HCT116 (cell line): Measurements from ENCODE around the gene SLC28A3. TPM values are rescaled to one million over a fixed set of nuclear protein-coding genes. Genes with fewer than 3 reads are reported as not detected.

Experiments used
- ATAC-seq: fragments of 200-7000 bp; cut with Tn5 transposase; 2 replicates; pipeline ENCODE4 v1.9.1; 2020; ENCODE audit warnings: mild to moderate bottlenecking, moderate library complexity
- BruUV-seq: library from RNA; stranded (reverse); fragments of 400-500 nt; replicated peaks from 2 replicates; lab custom pipeline; 2021; lab: Mats Ljungman, UMichigan
- CTCF ChIA-PET: fragments of 300-600 bp; sonication (Branson Sonifier 250); formaldehyde crosslinking; loops from one replicate; lab custom pipeline; 2021; ENCODE audit warnings: antibody characterized with exemption; lab: Charles Lee
- POLR2A ChIA-PET: fragments of 300-600, 350-600 bp; sonication (Branson Sonifier 250); formaldehyde crosslinking; loops from one replicate; lab custom pipeline; 2021; ENCODE audit warnings: antibody characterized with exemption; lab: Charles Lee
- RAD21 ChIA-PET, 2 experiments: fragments of 300-600 bp; sonication (Branson Sonifier 250); formaldehyde crosslinking; loops; one replicate each; lab custom pipeline; 2023; ENCODE audit warnings: low total read pairs in 2 of 2; ENCODE audit not compliant: uncharacterized antibody in 2 of 2, unreplicated experiment in 2 of 2, low non-redundant PET in 1 of 2; lab: Charles Lee
- DNase-seq: peaks from one replicate; pipeline ENCODE4 v3.0.0-alpha.2; 2010; ENCODE audit warnings: low read depth, low spot score
- H2AFZ ChIP-seq: fragments of 200-600 bp; shearing (Covaris generic), sonication (generic); 2 replicates; pipeline ENCODE4 v1.6.1; 2017; ENCODE audit warnings: low read depth, mixed run types, mixed read lengths, antibody characterized with exemption, low read length; ENCODE audit not compliant: poor library complexity, severe bottlenecking
- H3K27ac ChIP-seq: 2 replicates; pipeline ENCODE4 v1.5.1; 2012; ENCODE audit warnings: low read depth, low read length
- H3K27me3 ChIP-seq: fragments of 200-600 bp; sonication (generic); 2 replicates; pipeline ENCODE4 v1.6.1; 2016; ENCODE audit warnings: mixed run types, low read length, mixed read lengths; ENCODE audit not compliant: insufficient read depth
- H3K36me3 ChIP-seq, 2 experiments: fragments of 200-500 bp in 1 of 2; fragments of 200-600 bp in 1 of 2; sonication (Bioruptor generic) in 1 of 2; sonication (generic) in 1 of 2; 2 replicates each; pipeline versions ENCODE4 v1.5.1 to v1.6.1; 2014 to 2016; ENCODE audit warnings: low read length in 2 of 2, inconsistent platforms in 1 of 2, mixed read lengths in 1 of 2, mixed run types in 1 of 2; ENCODE audit not compliant: insufficient read depth in 2 of 2, control insufficient read depth in 1 of 2
- H3K4me1 ChIP-seq, 2 experiments: fragments of 200-600 bp in 1 of 2; sonication (generic) in 1 of 2; 2 replicates each; pipeline versions ENCODE4 v1.5.1 to v1.6.1; 2012 to 2017; ENCODE audit warnings: low read length in 2 of 2, inconsistent platforms in 1 of 2, mild to moderate bottlenecking in 1 of 2, mixed read lengths in 1 of 2, mixed run types in 1 of 2, moderate library complexity in 1 of 2; ENCODE audit not compliant: insufficient read depth in 2 of 2, control insufficient read depth in 1 of 2
- H3K4me2 ChIP-seq: fragments of 200-600 bp; sonication (generic); 2 replicates; pipeline ENCODE4 v1.6.1; 2017; ENCODE audit warnings: mixed run types, low read length, mixed read lengths
- H3K4me3 ChIP-seq, 2 experiments: fragments of 200-600 bp in 1 of 2; sonication (generic) in 1 of 2; replicated peaks in 1 of 2; 2 replicates each; pipeline ENCODE4 v1.5.1; 2011 to 2016; ENCODE audit warnings: low read length in 2 of 2, control low read depth in 1 of 2, low read depth in 1 of 2, mild to moderate bottlenecking in 1 of 2, mixed read lengths in 1 of 2, mixed run types in 1 of 2
- H3K79me2 ChIP-seq: fragments of 200-600 bp; sonication (generic); 2 replicates; pipeline ENCODE4 v1.6.1; 2017; ENCODE audit warnings: mild to moderate bottlenecking, mixed run types, low read length, moderate library complexity, mixed read lengths; ENCODE audit not compliant: insufficient read depth
- H3K9ac ChIP-seq: fragments of 200-600 bp; sonication (generic); 2 replicates; pipeline ENCODE4 v1.6.1; 2016; ENCODE audit warnings: low read length, mixed read lengths
- H3K9me2 ChIP-seq: fragments of 200-600 bp; sonication (generic), shearing (Covaris generic); 2 replicates; pipeline ENCODE4 v1.6.1; 2017; ENCODE audit warnings: mixed run types, mild to moderate bottlenecking, moderate library complexity; ENCODE audit not compliant: insufficient read depth
- H3K9me3 ChIP-seq, 2 experiments: fragments of 200-500 bp in 1 of 2; fragments of 200-600 bp in 1 of 2; sonication (Bioruptor generic) in 1 of 2; sonication (generic) in 1 of 2; 2 replicates each; pipeline ENCODE4 v1.6.1; 2014 to 2017; ENCODE audit warnings: low read length in 2 of 2, mixed read lengths in 2 of 2, inconsistent platforms in 1 of 2, low read depth in 1 of 2, mild to moderate bottlenecking in 1 of 2, mixed run types in 1 of 2, moderate library complexity in 1 of 2; ENCODE audit not compliant: control insufficient read depth in 1 of 2, insufficient read depth in 1 of 2
- H4K20me1 ChIP-seq: fragments of 200-600 bp; sonication (generic), shearing (Covaris generic); 2 replicates; pipeline ENCODE4 v1.6.1; 2017; ENCODE audit warnings: mixed run types, mild to moderate bottlenecking, moderate library complexity; ENCODE audit not compliant: insufficient read depth
- CBX3 ChIP-seq: IDR thresholded peaks from 2 replicates; pipeline ENCODE4 v1.6.1; 2012; ENCODE audit warnings: low read depth
- CEBPB ChIP-seq: IDR thresholded peaks from 2 replicates; pipeline ENCODE4 v1.6.1; 2012; ENCODE audit warnings: low read depth
- EGR1 ChIP-seq: IDR thresholded peaks from 2 replicates; pipeline ENCODE4 v1.6.1; 2012; ENCODE audit warnings: low read depth
- ELF1 ChIP-seq: IDR thresholded peaks from 2 replicates; pipeline ENCODE4 v1.6.1; 2012; ENCODE audit warnings: low read depth, borderline replicate concordance
- EZH2 ChIP-seq: fragments of 200-600 bp; sonication (generic); IDR thresholded peaks from 2 replicates; pipeline ENCODE4 v1.6.1; 2017; ENCODE audit warnings: antibody characterized with exemption, mixed run types
- EZH2phosphoT487 ChIP-seq: fragments of 200-600 bp; IDR thresholded peaks from 2 replicates; pipeline ENCODE4 v1.6.1; 2018; ENCODE audit warnings: antibody characterized with exemption, borderline replicate concordance
- POLR2A ChIP-seq: IDR thresholded peaks from 2 replicates; pipeline ENCODE4 v1.7.0; 2011; ENCODE audit warnings: borderline replicate concordance; ENCODE audit not compliant: insufficient read depth, insufficient read length; ENCODE audit errors: extremely low read depth
- POLR2AphosphoS5 ChIP-seq: IDR thresholded peaks from 2 replicates; pipeline ENCODE4 v1.6.1; 2011; ENCODE audit warnings: mild to moderate bottlenecking, low read depth, low read length, moderate library complexity
- RAD21 ChIP-seq: IDR thresholded peaks from 2 replicates; pipeline ENCODE4 v1.6.1; 2012; ENCODE audit warnings: low read depth, mild to moderate bottlenecking
- SIN3A ChIP-seq: IDR thresholded peaks from 2 replicates; pipeline ENCODE4 v1.6.1; 2012; ENCODE audit warnings: low read depth
- SP1 ChIP-seq: IDR thresholded peaks from 2 replicates; pipeline ENCODE4 v1.6.1; 2012; ENCODE audit warnings: low read depth
- SRF ChIP-seq: IDR thresholded peaks from 2 replicates; pipeline ENCODE4 v1.6.1; 2012; ENCODE audit warnings: low read depth
- YY1 ChIP-seq: IDR thresholded peaks from 2 replicates; pipeline ENCODE4 v1.6.1; 2011; ENCODE audit warnings: low read length, low read depth, moderate library complexity, mild to moderate bottlenecking; ENCODE audit not compliant: insufficient replicate concordance; ENCODE audit errors: extremely low read depth
- ZFX ChIP-seq: fragments of 450-650 bp; IDR thresholded peaks from 2 replicates; pipeline ENCODE4 v1.6.1; 2017
- ZNF274 ChIP-seq: fragments of 200-500 bp; sonication (Bioruptor generic); IDR thresholded peaks from 2 replicates; pipeline ENCODE4 v1.6.1; 2014; ENCODE audit warnings: mild to moderate bottlenecking, low read depth, low read length, inconsistent platforms
- intact Hi-C: fragments of 100-400 bp; cut with micrococcal nuclease; formaldehyde crosslinking; loops from 2 replicates; pipeline ENCODE4 v1.10.0; 2022
- total RNA-seq: library from RNA; stranded (reverse); gene quantifications from one replicate; pipeline ENCODE4 v1.2.1, GENCODE V29; 2021; ENCODE audit not compliant: unreplicated experiment
- TF ChIP-seq, protein P1 (sequence below): IDR thresholded peaks from 2 replicates; pipeline ENCODE4 v1.6.1; 2011; ENCODE audit warnings: mild to moderate bottlenecking, low read length, moderate library complexity; ENCODE audit not compliant: insufficient replicate concordance; ENCODE audit errors: extremely low read depth
- TF ChIP-seq, protein P2 (sequence below): IDR thresholded peaks from 2 replicates; pipeline ENCODE4 v1.6.1; 2012; ENCODE audit warnings: low read depth
- TF ChIP-seq, protein P3 (sequence below), 3 experiments: fragments of 200-600 bp in 1 of 3; sonication (generic) in 1 of 3; IDR thresholded peaks in 2 of 3; conservative IDR thresholded peaks in 1 of 3; 2 replicates each; pipeline ENCODE4 v1.5.1; 2012 to 2017; ENCODE audit warnings: low read depth in 2 of 3, low read length in 2 of 3, antibody characterized with exemption in 1 of 3, borderline replicate concordance in 1 of 3, control low read depth in 1 of 3, mild to moderate bottlenecking in 1 of 3, mixed read lengths in 1 of 3, mixed run types in 1 of 3, moderate library complexity in 1 of 3; ENCODE audit not compliant: insufficient read depth in 1 of 3

The SLC28A3 gene
- total RNA-seq, 1 experiment from 2014 or later = not detected

DNA sequence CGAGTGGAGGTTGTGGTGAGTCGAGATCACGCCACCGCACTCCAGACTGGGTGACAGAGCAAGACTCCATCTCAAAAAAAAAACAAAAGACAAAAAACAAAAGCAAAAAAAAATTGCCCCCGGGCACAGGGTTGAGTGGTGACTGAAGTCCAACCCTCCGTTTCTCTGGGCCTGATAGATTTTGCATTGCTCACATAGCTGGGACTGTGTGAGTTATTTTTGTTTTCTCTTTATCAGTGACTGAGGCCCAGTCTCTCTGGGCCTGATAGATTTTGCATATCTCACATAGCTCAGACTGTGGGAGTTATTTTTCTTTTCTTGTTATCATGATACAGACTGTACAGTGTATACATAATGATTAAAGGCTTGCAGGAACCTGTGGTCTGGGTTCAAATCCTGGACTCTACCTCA, 2.6 kb upstream of the SLC28A3 start:
- ATAC-seq (no peak), DNase-seq (no peak)
- Histone ChIP-seq H3K4me3 (no peak overlapping the region), H3K27ac (no peak overlapping the region), H3K9me3 (no peaks in the 10 kb centered on the region), H3K9ac (no peak overlapping the region), H3K4me2 (no peak overlapping the region), H3K27me3 (no peaks in the 10 kb centered on the region), H3K36me3 (no peaks in the 10 kb centered on the region), H2AFZ (no peak overlapping the region), H4K20me1 (no peaks in the 10 kb centered on the region), H3K79me2 (no peaks in the 10 kb centered on the region), H3K4me1 (no peaks in the 10 kb centered on the region), H3K9me2 (no peaks in the 10 kb centered on the region)
- intact Hi-C loops = no loop called here
- BruUV-seq = no TSS peak
- ChIA-PET POLR2A (no interaction called here), CTCF (no interaction called here), RAD21 (no interaction called here)
- TF ChIP-seq RAD21 (no peak), POLR2A (no peak), EZH2phosphoT487 (no peak), ZFX (no peak), CEBPB (no peak), EGR1 (no peak), ZNF274 (no peak), SIN3A (no peak), SRF (no peak), EZH2 (no peak), POLR2AphosphoS5 (no peak), SP1 (no peak), YY1 (no peak), ELF1 (no peak), CBX3 (no peak)
- TF ChIP-seq, protein P1, sequence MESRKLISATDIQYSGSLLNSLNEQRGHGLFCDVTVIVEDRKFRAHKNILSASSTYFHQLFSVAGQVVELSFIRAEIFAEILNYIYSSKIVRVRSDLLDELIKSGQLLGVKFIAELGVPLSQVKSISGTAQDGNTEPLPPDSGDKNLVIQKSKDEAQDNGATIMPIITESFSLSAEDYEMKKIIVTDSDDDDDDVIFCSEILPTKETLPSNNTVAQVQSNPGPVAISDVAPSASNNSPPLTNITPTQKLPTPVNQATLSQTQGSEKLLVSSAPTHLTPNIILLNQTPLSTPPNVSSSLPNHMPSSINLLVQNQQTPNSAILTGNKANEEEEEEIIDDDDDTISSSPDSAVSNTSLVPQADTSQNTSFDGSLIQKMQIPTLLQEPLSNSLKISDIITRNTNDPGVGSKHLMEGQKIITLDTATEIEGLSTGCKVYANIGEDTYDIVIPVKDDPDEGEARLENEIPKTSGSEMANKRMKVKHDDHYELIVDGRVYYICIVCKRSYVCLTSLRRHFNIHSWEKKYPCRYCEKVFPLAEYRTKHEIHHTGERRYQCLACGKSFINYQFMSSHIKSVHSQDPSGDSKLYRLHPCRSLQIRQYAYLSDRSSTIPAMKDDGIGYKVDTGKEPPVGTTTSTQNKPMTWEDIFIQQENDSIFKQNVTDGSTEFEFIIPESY = no peak
- TF ChIP-seq, protein P2, sequence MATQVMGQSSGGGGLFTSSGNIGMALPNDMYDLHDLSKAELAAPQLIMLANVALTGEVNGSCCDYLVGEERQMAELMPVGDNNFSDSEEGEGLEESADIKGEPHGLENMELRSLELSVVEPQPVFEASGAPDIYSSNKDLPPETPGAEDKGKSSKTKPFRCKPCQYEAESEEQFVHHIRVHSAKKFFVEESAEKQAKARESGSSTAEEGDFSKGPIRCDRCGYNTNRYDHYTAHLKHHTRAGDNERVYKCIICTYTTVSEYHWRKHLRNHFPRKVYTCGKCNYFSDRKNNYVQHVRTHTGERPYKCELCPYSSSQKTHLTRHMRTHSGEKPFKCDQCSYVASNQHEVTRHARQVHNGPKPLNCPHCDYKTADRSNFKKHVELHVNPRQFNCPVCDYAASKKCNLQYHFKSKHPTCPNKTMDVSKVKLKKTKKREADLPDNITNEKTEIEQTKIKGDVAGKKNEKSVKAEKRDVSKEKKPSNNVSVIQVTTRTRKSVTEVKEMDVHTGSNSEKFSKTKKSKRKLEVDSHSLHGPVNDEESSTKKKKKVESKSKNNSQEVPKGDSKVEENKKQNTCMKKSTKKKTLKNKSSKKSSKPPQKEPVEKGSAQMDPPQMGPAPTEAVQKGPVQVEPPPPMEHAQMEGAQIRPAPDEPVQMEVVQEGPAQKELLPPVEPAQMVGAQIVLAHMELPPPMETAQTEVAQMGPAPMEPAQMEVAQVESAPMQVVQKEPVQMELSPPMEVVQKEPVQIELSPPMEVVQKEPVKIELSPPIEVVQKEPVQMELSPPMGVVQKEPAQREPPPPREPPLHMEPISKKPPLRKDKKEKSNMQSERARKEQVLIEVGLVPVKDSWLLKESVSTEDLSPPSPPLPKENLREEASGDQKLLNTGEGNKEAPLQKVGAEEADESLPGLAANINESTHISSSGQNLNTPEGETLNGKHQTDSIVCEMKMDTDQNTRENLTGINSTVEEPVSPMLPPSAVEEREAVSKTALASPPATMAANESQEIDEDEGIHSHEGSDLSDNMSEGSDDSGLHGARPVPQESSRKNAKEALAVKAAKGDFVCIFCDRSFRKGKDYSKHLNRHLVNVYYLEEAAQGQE = no peak
- TF ChIP-seq, protein P3, sequence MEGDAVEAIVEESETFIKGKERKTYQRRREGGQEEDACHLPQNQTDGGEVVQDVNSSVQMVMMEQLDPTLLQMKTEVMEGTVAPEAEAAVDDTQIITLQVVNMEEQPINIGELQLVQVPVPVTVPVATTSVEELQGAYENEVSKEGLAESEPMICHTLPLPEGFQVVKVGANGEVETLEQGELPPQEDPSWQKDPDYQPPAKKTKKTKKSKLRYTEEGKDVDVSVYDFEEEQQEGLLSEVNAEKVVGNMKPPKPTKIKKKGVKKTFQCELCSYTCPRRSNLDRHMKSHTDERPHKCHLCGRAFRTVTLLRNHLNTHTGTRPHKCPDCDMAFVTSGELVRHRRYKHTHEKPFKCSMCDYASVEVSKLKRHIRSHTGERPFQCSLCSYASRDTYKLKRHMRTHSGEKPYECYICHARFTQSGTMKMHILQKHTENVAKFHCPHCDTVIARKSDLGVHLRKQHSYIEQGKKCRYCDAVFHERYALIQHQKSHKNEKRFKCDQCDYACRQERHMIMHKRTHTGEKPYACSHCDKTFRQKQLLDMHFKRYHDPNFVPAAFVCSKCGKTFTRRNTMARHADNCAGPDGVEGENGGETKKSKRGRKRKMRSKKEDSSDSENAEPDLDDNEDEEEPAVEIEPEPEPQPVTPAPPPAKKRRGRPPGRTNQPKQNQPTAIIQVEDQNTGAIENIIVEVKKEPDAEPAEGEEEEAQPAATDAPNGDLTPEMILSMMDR (IDR thresholded peaks at IDR 0.05 in 2 of 3, conservative IDR thresholded peaks at IDR 0.05 in 1 of 3; ENCODE audit: borderline replicate concordance in 1 of 3, insufficient read depth in 1 of 3, low read depth in 2 of 3, low read length in 2 of 3) = no peak
